Ishikawa (cell line): ENCODE data around the gene PLEKHN1.

ENCODE experiments used
- CEBPB ChIP-seq: IDR thresholded peaks from 2 replicates; pipeline ENCODE4 v1.6.1; 2012
- CREB1 ChIP-seq: IDR thresholded peaks from 2 replicates; pipeline ENCODE4 v1.6.1; 2012; ENCODE audit warnings: low read depth
- EGR1 ChIP-seq: IDR thresholded peaks from 2 replicates; pipeline ENCODE4 v1.6.1; 2012
- EP300 ChIP-seq: IDR thresholded peaks from 2 replicates; pipeline ENCODE4 v1.6.1; 2012; ENCODE audit warnings: borderline replicate concordance
- FOXM1 ChIP-seq: IDR thresholded peaks from 2 replicates; pipeline ENCODE4 v1.6.1; 2012; ENCODE audit warnings: low read depth, borderline replicate concordance
- NFIC ChIP-seq: IDR thresholded peaks from 2 replicates; pipeline ENCODE4 v1.6.1; 2012
- RAD21 ChIP-seq: IDR thresholded peaks from 2 replicates; pipeline ENCODE4 v1.6.1; 2012; ENCODE audit warnings: low read depth
- REST ChIP-seq: IDR thresholded peaks from 2 replicates; pipeline ENCODE4 v1.6.1; 2012; ENCODE audit warnings: low read depth, mild to moderate bottlenecking
- TAF1 ChIP-seq: IDR thresholded peaks from 2 replicates; pipeline ENCODE4 v1.6.1; 2012; ENCODE audit warnings: low read depth, mild to moderate bottlenecking
- TCF12 ChIP-seq: IDR thresholded peaks from 2 replicates; pipeline ENCODE4 v1.6.1; 2012; ENCODE audit warnings: low read depth
- TEAD4 ChIP-seq: IDR thresholded peaks from 2 replicates; pipeline ENCODE4 v1.6.1; 2012
- YY1 ChIP-seq: IDR thresholded peaks from 2 replicates; pipeline ENCODE4 v1.6.1; 2012; ENCODE audit warnings: low read depth
- ZBTB7A ChIP-seq: IDR thresholded peaks from 2 replicates; pipeline ENCODE4 v1.6.1; 2012; ENCODE audit warnings: low read depth
- TF ChIP-seq, protein P1 (sequence below): IDR thresholded peaks from 2 replicates; pipeline ENCODE4 v1.6.1; 2012
- TF ChIP-seq, protein P2 (sequence below): IDR thresholded peaks from 2 replicates; pipeline ENCODE4 v1.6.1; 2012

The PLEKHN1 gene

GRCh38 chr1:938088-938683, 28.1 kb upstream of the PLEKHN1 start:
- TF ChIP-seq EGR1 (no peak), ZBTB7A (no peak), FOXM1 (no peak), RAD21 (no peak), EP300 (no peak), REST (no peak), CREB1 (no peak), YY1 (no peak), CEBPB (no peak), TAF1 (no peak), NFIC (no peak), TEAD4 (no peak), TCF12 (no peak)
- TF ChIP-seq, protein P1, sequence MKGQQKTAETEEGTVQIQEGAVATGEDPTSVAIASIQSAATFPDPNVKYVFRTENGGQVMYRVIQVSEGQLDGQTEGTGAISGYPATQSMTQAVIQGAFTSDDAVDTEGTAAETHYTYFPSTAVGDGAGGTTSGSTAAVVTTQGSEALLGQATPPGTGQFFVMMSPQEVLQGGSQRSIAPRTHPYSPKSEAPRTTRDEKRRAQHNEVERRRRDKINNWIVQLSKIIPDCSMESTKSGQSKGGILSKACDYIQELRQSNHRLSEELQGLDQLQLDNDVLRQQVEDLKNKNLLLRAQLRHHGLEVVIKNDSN = no peak
- TF ChIP-seq, protein P2, sequence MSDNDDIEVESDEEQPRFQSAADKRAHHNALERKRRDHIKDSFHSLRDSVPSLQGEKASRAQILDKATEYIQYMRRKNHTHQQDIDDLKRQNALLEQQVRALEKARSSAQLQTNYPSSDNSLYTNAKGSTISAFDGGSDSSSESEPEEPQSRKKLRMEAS = no peak

DNA sequence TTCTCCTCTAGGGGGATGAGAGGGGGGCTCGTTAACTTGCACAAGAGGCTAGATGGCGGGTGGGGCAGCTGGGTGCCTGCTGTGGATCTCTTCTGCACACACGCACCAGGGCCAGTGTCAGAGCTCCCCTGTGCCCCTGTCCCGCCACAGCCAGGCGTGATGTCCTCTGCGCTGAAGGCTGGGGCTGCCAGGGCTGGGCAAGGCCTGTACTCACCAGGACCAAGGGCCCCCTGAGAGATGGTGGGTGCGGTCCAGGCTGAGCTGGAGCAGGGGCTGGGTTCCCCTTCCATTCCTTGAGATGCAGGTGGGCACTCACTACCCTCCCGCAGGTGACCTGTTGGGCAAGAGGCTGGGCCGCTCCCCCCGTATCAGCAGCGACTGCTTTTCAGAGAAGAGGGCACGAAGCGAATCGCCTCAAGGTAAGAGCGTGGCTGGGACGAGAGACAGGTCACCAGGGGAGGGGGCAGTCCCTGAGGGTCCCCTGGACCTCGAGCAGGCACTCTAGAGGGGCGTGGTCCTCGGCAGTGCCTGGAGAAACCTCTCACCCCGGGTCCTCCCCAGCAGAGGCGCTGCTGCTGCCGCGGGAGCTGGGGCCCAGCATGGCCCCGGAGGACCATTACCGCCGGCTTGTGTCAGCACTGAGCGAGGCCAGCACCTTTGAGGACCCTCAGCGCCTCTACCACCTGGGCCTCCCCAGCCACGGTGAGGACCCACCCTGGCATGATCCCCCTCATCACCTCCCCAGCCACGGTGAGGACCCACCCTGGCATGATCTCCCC, 27.4 kb upstream of the PLEKHN1 start:
- TF ChIP-seq TCF12 (no peak), RAD21 (no peak)

DNA sequence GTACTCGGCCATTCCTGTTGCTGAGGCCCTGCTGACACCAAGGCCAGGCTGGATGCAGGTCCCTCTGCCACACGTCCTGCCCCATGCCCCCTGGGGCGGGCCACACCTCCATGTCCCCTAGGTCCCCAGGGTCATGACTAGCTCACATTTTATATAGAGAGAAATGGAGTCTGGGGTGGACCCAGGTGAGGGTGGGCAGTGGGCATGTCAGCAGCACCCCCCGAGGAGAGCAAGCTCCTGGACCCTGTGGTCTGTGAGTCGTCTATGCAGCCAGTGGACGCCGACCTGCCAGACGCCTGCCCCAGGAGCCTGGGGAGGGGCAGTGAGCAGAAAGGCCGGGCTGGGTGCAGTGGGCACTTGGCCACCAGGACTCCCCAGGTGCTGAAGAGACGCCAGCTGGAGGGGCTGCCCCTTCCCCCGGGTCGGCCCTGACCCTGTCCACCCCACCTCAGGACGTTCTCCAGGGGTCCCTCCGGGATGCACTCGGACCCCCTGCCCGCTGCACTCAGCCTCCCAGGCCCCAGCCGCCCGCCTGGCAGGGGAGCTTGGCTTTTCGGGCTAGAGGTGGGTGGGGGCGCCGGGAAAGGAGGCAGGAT, 26.7 kb upstream of the PLEKHN1 start:
- TF ChIP-seq EP300 = no peak
- no peak for TF ChIP-seq TAF1
- TF ChIP-seq TEAD4 = no peak
- TF ChIP-seq EGR1 = no peak
- TF ChIP-seq, protein P2 = no peak
- TF ChIP-seq, protein P1 = no peak
- no peak for TF ChIP-seq TCF12
- TF ChIP-seq RAD21 = no peak
- no peak for TF ChIP-seq CEBPB
- no peak for TF ChIP-seq ZBTB7A
- no peak for TF ChIP-seq CREB1
- no peak for TF ChIP-seq REST

DNA sequence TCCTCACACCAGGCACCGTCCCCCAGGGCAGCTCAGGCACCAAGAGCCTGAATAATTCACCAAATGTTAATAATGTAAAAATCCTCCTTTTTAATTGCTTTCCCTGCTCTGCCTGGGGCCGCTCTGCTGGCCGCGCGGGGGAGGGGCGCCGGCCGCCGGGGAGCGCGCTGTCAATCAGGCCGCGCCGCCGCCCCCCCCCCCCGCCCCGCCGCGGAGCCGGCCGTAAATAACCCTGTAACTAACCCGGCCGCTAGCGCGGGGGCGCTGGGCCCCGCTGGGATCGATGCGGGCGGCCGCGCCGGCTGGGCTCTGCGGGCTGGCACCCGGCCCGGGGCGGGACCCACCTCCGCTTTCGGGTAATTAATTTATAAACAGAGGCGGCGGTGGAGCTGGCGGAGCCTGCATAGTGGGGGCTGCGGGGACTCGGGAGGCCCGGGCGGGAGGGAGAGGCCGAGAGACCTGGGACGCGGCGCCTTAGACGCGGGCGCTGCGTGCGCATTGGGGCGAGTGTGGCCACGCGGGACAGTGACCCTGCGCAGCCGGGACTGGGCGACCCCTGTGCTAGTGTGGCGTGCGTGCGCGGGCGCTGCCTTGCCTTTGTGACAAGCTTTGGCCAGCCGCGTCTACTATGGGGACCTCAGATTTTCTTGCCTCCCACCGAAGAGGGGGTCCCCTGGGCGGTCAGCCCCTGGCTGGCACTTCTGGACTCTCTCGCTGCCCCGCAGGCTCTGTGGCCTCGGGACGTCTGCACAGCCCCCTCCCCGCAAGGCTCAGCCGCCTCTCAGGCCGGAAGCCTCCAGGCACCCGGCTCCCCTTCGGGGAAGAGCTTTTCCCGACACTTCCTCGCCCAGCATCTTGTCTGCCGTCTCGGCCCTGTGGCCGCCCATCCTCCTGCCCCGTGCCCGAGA, 25.9 kb upstream of the PLEKHN1 start:
- no peak for TF ChIP-seq RAD21
- peak; percentile 66 for TF ChIP-seq EP300
- peak; percentile 45; the same call in 1 of the 2 replicates for TF ChIP-seq TEAD4
- TF ChIP-seq CREB1 = no peak
- peak; percentile 87; the same call in 1 of the 2 replicates for TF ChIP-seq TCF12
- TF ChIP-seq YY1 = no peak
- TF ChIP-seq FOXM1 = no peak
- peak; percentile 93 for TF ChIP-seq NFIC
- TF ChIP-seq, protein P2 = no peak
- TF ChIP-seq CEBPB = peak; percentile 13; the same call in 1 of the 2 replicates
- TF ChIP-seq REST = no peak
- TF ChIP-seq ZBTB7A = peak; percentile 69; the same call in 1 of the 2 replicates
- peak; percentile 92 for TF ChIP-seq EGR1
- TF ChIP-seq, protein P1 = no peak
- no peak for TF ChIP-seq TAF1
